ENCODE results near the gene VIPR1.

- TF ChIP-seq POLR2A (IDR thresholded peaks at IDR 0.05) (no peak), CTCF (IDR thresholded peaks at IDR 0.05) (no peak), EP300 (IDR thresholded peaks at IDR 0.05) (no peak)
These were observed 59.8 kb downstream of the VIPR1 start for GRCh38 chr3:42562047-42562907.
